NCI-H1694 (cell line): ENCODE results near the gene SLAIN1.

ENCODE experiments used
- DNase-seq: peaks from one replicate; lab custom pipeline; 2025; lab: John Stamatoyannopoulos, UW

SLAIN1 gene

GRCh38 chr13:77751513-77752456 lies 54.3 kb downstream of the SLAIN1 start:
- peak; percentile 78 for DNase-seq

- DNase-seq, result peak; percentile 15
These were observed 55.1 kb downstream of the SLAIN1 start for GRCh38 chr13:77752512-77753069.

GRCh38 chr13:77760893-77761292 lies 63.4 kb downstream of the SLAIN1 start:
- no peak for DNase-seq

- DNase-seq, result no peak
These were observed 69.9 kb downstream of the SLAIN1 start for GRCh38 chr13:77767413-77767812.

GRCh38 chr13:77774181-77774580 lies 76.7 kb downstream of the SLAIN1 start:
- DNase-seq, result no peak

GRCh38 chr13:77776704-77777103 lies 79.2 kb downstream of the SLAIN1 start:
- no peak for DNase-seq

GRCh38 chr13:77779552-77780272 lies 82.2 kb downstream of the SLAIN1 start:
- peak; percentile 52 for DNase-seq

- no peak for DNase-seq
These were observed 84.3 kb downstream of the SLAIN1 start for GRCh38 chr13:77781808-77782207.

- DNase-seq, result no peak
These were observed 87.0 kb downstream of the SLAIN1 start for GRCh38 chr13:77784515-77784914.

GRCh38 chr13:77786695-77787287 lies 89.3 kb downstream of the SLAIN1 start:
- DNase-seq, result no peak

- DNase-seq, result no peak
These were observed 91.9 kb downstream of the SLAIN1 start for GRCh38 chr13:77789376-77789775.

- no peak for DNase-seq
These were observed 102.7 kb downstream of the SLAIN1 start for GRCh38 chr13:77800219-77800618.

GRCh38 chr13:77806518-77806917 lies 109.0 kb downstream of the SLAIN1 start:
- DNase-seq, result no peak

- no peak for DNase-seq
These were observed 110.1 kb downstream of the SLAIN1 start for GRCh38 chr13:77807431-77808135.

- DNase-seq, result no peak
These were observed 112.9 kb downstream of the SLAIN1 start for GRCh38 chr13:77810430-77810829.

- no peak for DNase-seq
These were observed 113.4 kb downstream of the SLAIN1 start for GRCh38 chr13:77810878-77811277.

- DNase-seq, result no peak
These were observed 113.9 kb downstream of the SLAIN1 start for GRCh38 chr13:77811381-77811780.

- DNase-seq, result no peak
These were observed 114.5 kb downstream of the SLAIN1 start for GRCh38 chr13:77811981-77812380.
